Measurements from ENCODE around the gene DMD. TPM values are rescaled to one million over a fixed set of nuclear protein-coding genes. Genes with fewer than 3 reads are reported as not detected.

The DMD gene
- polyA plus RNA-seq, 2 of the 4 experiments (the other 2 are of a cell fraction), result 0.03 TPM; not detected in 1

- no peak overlapping the region for H3K4me3 ChIP-seq
- no peak overlapping the region for H3K27ac ChIP-seq
- H3K4me2 ChIP-seq, result no peak overlapping the region
- ChIA-PET POLR2A (no interaction called here), CTCF (no interaction called here)
- no peaks in the 10 kb centered on the region for H3K4me1 ChIP-seq
- WGBS (ENCODE audit: missing lambda C conversion rate), result 22% methylated on average over 7 of the region's 7 CpGs
- TF ChIP-seq POLR2AphosphoS2 (conservative IDR thresholded peaks at IDR 0.05; ENCODE audit: low read length), result no peak
- no peak for TF ChIP-seq ZNF302 (CRISPR knock-in tag; IDR thresholded peaks at IDR 0.05)
- no peak for TF ChIP-seq USF2 (IDR thresholded peaks at IDR 0.05)
- TF ChIP-seq CHD2 (IDR thresholded peaks at IDR 0.05; ENCODE audit: low read length, partially characterized antibody), result no peak
- TF ChIP-seq CBX2 (IDR thresholded peaks at IDR 0.05; ENCODE audit: borderline replicate concordance, low read depth), result no peak
- TF ChIP-seq SMC3 (IDR thresholded peaks at IDR 0.05), result no peak
- TF ChIP-seq, protein P1, sequence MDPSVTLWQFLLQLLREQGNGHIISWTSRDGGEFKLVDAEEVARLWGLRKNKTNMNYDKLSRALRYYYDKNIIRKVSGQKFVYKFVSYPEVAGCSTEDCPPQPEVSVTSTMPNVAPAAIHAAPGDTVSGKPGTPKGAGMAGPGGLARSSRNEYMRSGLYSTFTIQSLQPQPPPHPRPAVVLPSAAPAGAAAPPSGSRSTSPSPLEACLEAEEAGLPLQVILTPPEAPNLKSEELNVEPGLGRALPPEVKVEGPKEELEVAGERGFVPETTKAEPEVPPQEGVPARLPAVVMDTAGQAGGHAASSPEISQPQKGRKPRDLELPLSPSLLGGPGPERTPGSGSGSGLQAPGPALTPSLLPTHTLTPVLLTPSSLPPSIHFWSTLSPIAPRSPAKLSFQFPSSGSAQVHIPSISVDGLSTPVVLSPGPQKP (IDR thresholded peaks at IDR 0.05; ENCODE audit: low read depth, low read length), result no peak
- no peak for TF ChIP-seq EHF (CRISPR knock-in tag; IDR thresholded peaks at IDR 0.05)
- TF ChIP-seq TFCP2L1 (CRISPR knock-in tag; IDR thresholded peaks at IDR 0.05), result no peak
- FAIRE-seq (peak; percentile 67), ATAC-seq (no peak), DNase-seq (ENCODE audit: low read depth in 1 of 2, low spot score in 1 of 2) (no peak)
- no peaks in the 10 kb centered on the region for H3K9me3 ChIP-seq
These were observed 1939.5 kb downstream of the DMD start for GRCh38 chrX:31271615-31272471.

GRCh38 chrX:31269914-31270313 lies 1941.4 kb downstream of the DMD start:
- Histone ChIP-seq H3K9me3 (no peaks in the 10 kb centered on the region), H3K4me2 (no peak overlapping the region), H3K4me3 (no peak overlapping the region), H3K4me1 (no peaks in the 10 kb centered on the region), H3K27ac (no peak overlapping the region)
- CTCF ChIA-PET, result no interaction called here
- POLR2A ChIA-PET, result no interaction called here
- WGBS (ENCODE audit: missing lambda C conversion rate), result 15% methylated on average over 3 of the region's 3 CpGs
- TF ChIP-seq EHMT2 (IDR thresholded peaks at IDR 0.05; ENCODE audit: low read depth) (no peak), PHF8 (IDR thresholded peaks at IDR 0.05; ENCODE audit: borderline replicate concordance, low read depth) (no peak), FOSB (CRISPR knock-in tag; IDR thresholded peaks at IDR 0.05) (no peak), CHD2 (IDR thresholded peaks at IDR 0.05; ENCODE audit: low read length, partially characterized antibody) (no peak), NFE2L2 (conservative IDR thresholded peaks at IDR 0.05; ENCODE audit: low read length) (no peak), FOSL2 (IDR thresholded peaks at IDR 0.05) (no peak), FOSL2 (CRISPR knock-in tag; IDR thresholded peaks at IDR 0.05) (no peak), RCOR1 (IDR thresholded peaks at IDR 0.05; ENCODE audit: low read depth, low read length) (no peak), RAD21 (conservative IDR thresholded peaks at IDR 0.05 in 1 of 2, IDR thresholded peaks at IDR 0.05 in 1 of 2) (no peak)
- DNase-seq (ENCODE audit: low read depth in 1 of 2, low spot score in 1 of 2) (no peak), ATAC-seq (no peak), FAIRE-seq (no peak)

- CTCF ChIA-PET, result no interaction called here
- no peak for FAIRE-seq
- ATAC-seq, result no peak
These were observed 1943.0 kb downstream of the DMD start for GRCh38 chrX:31268359-31268758.

More at GRCh38 chrX:31268359-31268758, 1943.0 kb downstream of the DMD start:
- no peak overlapping the region for H3K4me3 ChIP-seq
- no peaks in the 10 kb centered on the region for H3K9me3 ChIP-seq
- WGBS (ENCODE audit: missing lambda C conversion rate), result 15% methylated on average over 4 of the region's 4 CpGs
- H3K27ac ChIP-seq, result no peak overlapping the region
- POLR2A ChIA-PET, result no interaction called here
- DNase-seq (ENCODE audit: low read depth in 1 of 2, low spot score in 1 of 2), result no peak
- no peaks in the 10 kb centered on the region for H3K4me1 ChIP-seq
- TF ChIP-seq MAZ (IDR thresholded peaks at IDR 0.05; ENCODE audit: borderline replicate concordance, low read depth, low read length) (no peak), NPAS2 (CRISPR knock-in tag; IDR thresholded peaks at IDR 0.05; ENCODE audit: borderline replicate concordance) (no peak), CHD4 (IDR thresholded peaks at IDR 0.05; ENCODE audit: borderline replicate concordance) (no peak), USF2 (IDR thresholded peaks at IDR 0.05) (no peak), RCOR1 (IDR thresholded peaks at IDR 0.05; ENCODE audit: low read depth, low read length) (no peak), HEYL (CRISPR knock-in tag; IDR thresholded peaks at IDR 0.05) (no peak), TFCP2L1 (CRISPR knock-in tag; IDR thresholded peaks at IDR 0.05) (no peak), ZNF302 (CRISPR knock-in tag; IDR thresholded peaks at IDR 0.05) (no peak), HOXA7 (CRISPR knock-in tag; IDR thresholded peaks at IDR 0.05) (no peak), CTCF (IDR thresholded peaks at IDR 0.05) (no peak)
- TF ChIP-seq, protein P2, sequence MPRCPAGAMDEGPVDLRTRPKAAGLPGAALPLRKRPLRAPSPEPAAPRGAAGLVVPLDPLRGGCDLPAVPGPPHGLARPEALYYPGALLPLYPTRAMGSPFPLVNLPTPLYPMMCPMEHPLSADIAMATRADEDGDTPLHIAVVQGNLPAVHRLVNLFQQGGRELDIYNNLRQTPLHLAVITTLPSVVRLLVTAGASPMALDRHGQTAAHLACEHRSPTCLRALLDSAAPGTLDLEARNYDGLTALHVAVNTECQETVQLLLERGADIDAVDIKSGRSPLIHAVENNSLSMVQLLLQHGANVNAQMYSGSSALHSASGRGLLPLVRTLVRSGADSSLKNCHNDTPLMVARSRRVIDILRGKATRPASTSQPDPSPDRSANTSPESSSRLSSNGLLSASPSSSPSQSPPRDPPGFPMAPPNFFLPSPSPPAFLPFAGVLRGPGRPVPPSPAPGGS (IDR thresholded peaks at IDR 0.05), result no peak
- no peak overlapping the region for H3K4me2 ChIP-seq

Data from A549 (cell line).